Measurements from ENCODE around the gene ELAVL4. TPM values are rescaled to one million over a fixed set of nuclear protein-coding genes. Genes with fewer than 3 reads are reported as not detected.
A peak's percentile ranks its signal among the peaks of the same experiment; 100 is the strongest.

Gene ELAVL4
- total RNA-seq, 2 donors from 2014 or later, result 0.28 to 1.4 TPM

GRCh38 chr1:50109116-50109515 is 396 bp downstream of the ELAVL4 start:
- no peak overlapping the region for H3K27ac ChIP-seq
- no peak overlapping the region for H3K4me3 ChIP-seq
- H3K27me3 ChIP-seq, result no peaks in the 10 kb centered on the region
- DNase-seq (ENCODE audit: low spot score), result no peak
- TF ChIP-seq, protein P1, sequence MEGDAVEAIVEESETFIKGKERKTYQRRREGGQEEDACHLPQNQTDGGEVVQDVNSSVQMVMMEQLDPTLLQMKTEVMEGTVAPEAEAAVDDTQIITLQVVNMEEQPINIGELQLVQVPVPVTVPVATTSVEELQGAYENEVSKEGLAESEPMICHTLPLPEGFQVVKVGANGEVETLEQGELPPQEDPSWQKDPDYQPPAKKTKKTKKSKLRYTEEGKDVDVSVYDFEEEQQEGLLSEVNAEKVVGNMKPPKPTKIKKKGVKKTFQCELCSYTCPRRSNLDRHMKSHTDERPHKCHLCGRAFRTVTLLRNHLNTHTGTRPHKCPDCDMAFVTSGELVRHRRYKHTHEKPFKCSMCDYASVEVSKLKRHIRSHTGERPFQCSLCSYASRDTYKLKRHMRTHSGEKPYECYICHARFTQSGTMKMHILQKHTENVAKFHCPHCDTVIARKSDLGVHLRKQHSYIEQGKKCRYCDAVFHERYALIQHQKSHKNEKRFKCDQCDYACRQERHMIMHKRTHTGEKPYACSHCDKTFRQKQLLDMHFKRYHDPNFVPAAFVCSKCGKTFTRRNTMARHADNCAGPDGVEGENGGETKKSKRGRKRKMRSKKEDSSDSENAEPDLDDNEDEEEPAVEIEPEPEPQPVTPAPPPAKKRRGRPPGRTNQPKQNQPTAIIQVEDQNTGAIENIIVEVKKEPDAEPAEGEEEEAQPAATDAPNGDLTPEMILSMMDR (IDR thresholded peaks at IDR 0.05), result no peak
- H3K4me1 ChIP-seq, result peaks cover 0 to 6% of the 10 kb centered on the region in 2 donors
- no peaks in the 10 kb centered on the region for H3K36me3 ChIP-seq
- no peaks in the 10 kb centered on the region for H3K9me3 ChIP-seq

DNA sequence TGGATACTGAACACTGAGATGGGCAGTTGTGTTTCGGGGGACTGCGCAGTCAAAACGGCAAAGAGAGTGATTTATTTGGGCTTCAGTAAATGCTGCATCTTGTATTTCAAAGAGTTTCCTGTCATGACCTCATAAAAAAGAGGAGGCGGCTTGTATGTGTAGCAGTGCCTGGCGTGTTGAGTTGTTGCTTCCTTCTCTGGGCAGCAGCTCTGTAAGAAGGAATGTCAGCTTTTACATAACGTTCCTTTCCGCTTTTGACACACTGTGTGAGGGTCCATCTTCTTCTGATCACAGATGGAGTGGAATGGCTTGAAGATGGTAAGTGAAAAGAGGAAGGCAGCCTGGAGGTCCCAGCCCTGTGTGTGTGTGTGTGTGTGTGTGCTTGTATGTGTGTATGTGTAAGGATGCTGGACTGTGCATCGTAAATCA is 941 bp downstream of the ELAVL4 start:
- TF ChIP-seq, protein P1 (IDR thresholded peaks at IDR 0.05), result no peak
- DNase-seq (ENCODE audit: low spot score), result no peak

GRCh38 chr1:50110151-50110550 is 1.4 kb downstream of the ELAVL4 start:
- H3K27me3 ChIP-seq, result no peaks in the 10 kb centered on the region
- no peak overlapping the region for H3K27ac ChIP-seq
- peak overlapping the region in 1 of 2 donors; percentile 1 for H3K4me3 ChIP-seq
- no peaks in the 10 kb centered on the region for H3K36me3 ChIP-seq
- H3K9me3 ChIP-seq, result no peaks in the 10 kb centered on the region
- no peak for DNase-seq (ENCODE audit: low spot score)
- TF ChIP-seq, protein P1 (IDR thresholded peaks at IDR 0.05), result no peak
- peaks cover 0 to 6% of the 10 kb centered on the region in 2 donors for H3K4me1 ChIP-seq

More for the DNA sequence above, 941 bp downstream of the ELAVL4 start:
- H3K4me1 ChIP-seq, result peaks cover 0 to 6% of the 10 kb centered on the region in 2 donors
- H3K9me3 ChIP-seq, result no peaks in the 10 kb centered on the region
- no peaks in the 10 kb centered on the region for H3K27me3 ChIP-seq
- no peak overlapping the region for H3K4me3 ChIP-seq
- H3K36me3 ChIP-seq, result no peaks in the 10 kb centered on the region
- no peak overlapping the region for H3K27ac ChIP-seq

DNA sequence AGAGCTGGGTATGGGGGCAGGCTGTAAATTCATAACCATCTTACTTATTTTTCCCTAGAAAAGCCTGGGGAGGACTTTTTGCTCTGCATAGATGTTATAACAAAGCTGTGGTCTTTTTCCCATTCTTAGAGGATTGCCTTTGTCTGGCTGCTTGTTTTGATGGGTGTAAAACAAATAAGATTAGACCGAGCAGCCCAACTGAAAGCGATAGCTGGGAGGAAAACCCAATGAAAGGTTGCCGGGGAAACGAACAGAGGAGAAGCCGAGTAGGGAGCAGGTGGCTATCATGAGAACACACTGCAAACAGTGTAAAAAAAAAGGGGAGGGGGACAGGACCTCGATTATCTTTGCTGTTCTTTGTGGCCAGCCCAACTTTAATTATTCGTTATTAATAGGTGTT is 1.9 kb downstream of the ELAVL4 start:
- H3K9me3 ChIP-seq, result no peaks in the 10 kb centered on the region
- peak overlapping the region in 1 of 2 donors; percentile 1 for H3K4me3 ChIP-seq
- TF ChIP-seq, protein P1 (IDR thresholded peaks at IDR 0.05), result no peak
- no peak for DNase-seq (ENCODE audit: low spot score)
- H3K27me3 ChIP-seq, result no peaks in the 10 kb centered on the region
- no peak overlapping the region for H3K27ac ChIP-seq
- H3K4me1 ChIP-seq, result peaks cover 0 to 6% of the 10 kb centered on the region in 2 donors
- no peaks in the 10 kb centered on the region for H3K36me3 ChIP-seq

GRCh38 chr1:50111503-50111902 is 2.8 kb downstream of the ELAVL4 start:
- DNase-seq (ENCODE audit: low spot score), result no peak
- Histone ChIP-seq H3K27ac (no peak overlapping the region), H3K4me3 (no peak overlapping the region), H3K36me3 (no peaks in the 10 kb centered on the region), H3K4me1 (peaks cover 0 to 6% of the 10 kb centered on the region in 2 donors), H3K27me3 (no peaks in the 10 kb centered on the region), H3K9me3 (no peaks in the 10 kb centered on the region)
- TF ChIP-seq, protein P1 (IDR thresholded peaks at IDR 0.05), result no peak

GRCh38 chr1:50112193-50112592 is 3.5 kb downstream of the ELAVL4 start:
- no peak overlapping the region for H3K27ac ChIP-seq
- TF ChIP-seq, protein P1 (IDR thresholded peaks at IDR 0.05), result no peak

More at GRCh38 chr1:50112193-50112592, 3.5 kb downstream of the ELAVL4 start:
- Histone ChIP-seq H3K36me3 (no peaks in the 10 kb centered on the region), H3K4me3 (no peak overlapping the region), H3K9me3 (no peaks in the 10 kb centered on the region), H3K4me1 (peaks cover 0 to 6% of the 10 kb centered on the region in 2 donors), H3K27me3 (no peaks in the 10 kb centered on the region)
- no peak for DNase-seq (ENCODE audit: low spot score)
